Forelimb muscle (tissue), 1 donor: ENCODE results near the gene SYNE1. TPM values are rescaled to one million over a fixed set of nuclear protein-coding genes. Genes with fewer than 3 reads are reported as not detected.
A peak's percentile ranks its signal among the peaks of the same experiment; 100 is the strongest.
"Not testable (repeated sequence)": the region's sequence is repeated elsewhere in the genome, so short reads cannot be mapped to it uniquely, and the experiment has no call there.

Source experiments
- DNase-seq: peaks from one replicate; pipeline ENCODE4 v3.0.0-alpha.2; 2013; ENCODE audit warnings: low read depth
- polyA plus RNA-seq: library from polyadenylated mRNA; unstranded; fragments of 120-200 nt; gene quantifications from one replicate; pipeline ENCODE4 v1.2.1, GENCODE V29; 2013; ENCODE audit not compliant: insufficient read length

The SYNE1 gene
- polyA plus RNA-seq, 1 donor: 97.1 TPM

GRCh38 chr6:152423216-152424103, 213.7 kb downstream of the SYNE1 start:
- DNase-seq: no peak

- not testable (repeated sequence) for DNase-seq
Observed at GRCh38 chr6:152421496-152421895, 215.7 kb downstream of the SYNE1 start.

- DNase-seq: no peak
Observed at GRCh38 chr6:152420696-152421095, 216.5 kb downstream of the SYNE1 start.

GRCh38 chr6:152418551-152418950, 218.6 kb downstream of the SYNE1 start:
- DNase-seq: no peak

GRCh38 chr6:152416652-152417051, 220.5 kb downstream of the SYNE1 start:
- no peak for DNase-seq

- no peak for DNase-seq
Observed at GRCh38 chr6:152404936-152405595, 232.1 kb downstream of the SYNE1 start.

- no peak for DNase-seq
Observed at GRCh38 chr6:152404086-152404857, 232.9 kb downstream of the SYNE1 start.

GRCh38 chr6:152402791-152403190, 234.4 kb downstream of the SYNE1 start:
- no peak for DNase-seq

- DNase-seq: no peak
Observed at GRCh38 chr6:152401978-152402377, 235.2 kb downstream of the SYNE1 start.

GRCh38 chr6:152399399-152399798, 237.8 kb downstream of the SYNE1 start:
- no peak for DNase-seq

GRCh38 chr6:152398993-152399392, 238.2 kb downstream of the SYNE1 start:
- DNase-seq: no peak

GRCh38 chr6:152398316-152398715, 238.8 kb downstream of the SYNE1 start:
- DNase-seq: no peak

- DNase-seq: no peak
Observed at GRCh38 chr6:152394303-152394702, 242.9 kb downstream of the SYNE1 start.

GRCh38 chr6:152391179-152391880, 245.8 kb downstream of the SYNE1 start:
- DNase-seq: no peak

- DNase-seq: no peak
Observed at GRCh38 chr6:152387091-152387490, 250.1 kb downstream of the SYNE1 start.

- DNase-seq: no peak
Observed at GRCh38 chr6:152386131-152386530, 251.0 kb downstream of the SYNE1 start.

- peak; percentile 93 for DNase-seq
Observed at GRCh38 chr6:152380993-152381898, 255.9 kb downstream of the SYNE1 start.

GRCh38 chr6:152380351-152380767, 256.8 kb downstream of the SYNE1 start:
- DNase-seq: peak; percentile 78

GRCh38 chr6:152379423-152379822, 257.7 kb downstream of the SYNE1 start:
- no peak for DNase-seq

- no peak for DNase-seq
Observed at GRCh38 chr6:152378169-152378568, 259.0 kb downstream of the SYNE1 start.

- no peak for DNase-seq
Observed at GRCh38 chr6:152375197-152375596, 262.0 kb downstream of the SYNE1 start.
